Measurements from ENCODE around the gene LDLRAD3.
A peak's percentile ranks its signal among the peaks of the same experiment; 100 is the strongest.

LDLRAD3 gene

GRCh38 chr11:35927682-35928081, 16.2 kb upstream of the LDLRAD3 start:
- no peak for DNase-seq (ENCODE audit: low read depth in 2 of 2)

GRCh38 chr11:35928688-35929395, 15.0 kb upstream of the LDLRAD3 start:
- DNase-seq (ENCODE audit: low read depth in 2 of 2): no peak

DNA sequence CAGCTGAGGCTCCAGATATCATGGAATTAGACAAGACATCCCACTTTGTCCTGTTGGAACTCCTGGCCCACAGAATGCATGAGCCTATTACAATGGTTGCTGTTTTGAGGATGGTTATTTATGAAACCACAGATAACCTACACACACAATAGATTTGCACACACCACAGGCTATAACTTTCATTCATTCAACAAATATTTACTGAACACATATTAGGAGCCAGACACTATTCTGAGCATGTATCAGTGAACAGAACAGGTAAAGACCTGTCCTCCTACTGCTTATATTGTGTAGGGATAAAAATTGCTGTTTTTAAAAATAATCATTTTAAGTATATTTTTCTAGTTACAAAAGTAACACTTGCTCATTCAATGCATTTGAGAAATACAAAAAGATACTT, 13.4 kb upstream of the LDLRAD3 start:
- DNase-seq (ENCODE audit: low read depth in 2 of 2): no peak

- no peak for DNase-seq (ENCODE audit: low read depth in 2 of 2)
These were observed 11.7 kb upstream of the LDLRAD3 start for GRCh38 chr11:35932121-35932520.

DNA sequence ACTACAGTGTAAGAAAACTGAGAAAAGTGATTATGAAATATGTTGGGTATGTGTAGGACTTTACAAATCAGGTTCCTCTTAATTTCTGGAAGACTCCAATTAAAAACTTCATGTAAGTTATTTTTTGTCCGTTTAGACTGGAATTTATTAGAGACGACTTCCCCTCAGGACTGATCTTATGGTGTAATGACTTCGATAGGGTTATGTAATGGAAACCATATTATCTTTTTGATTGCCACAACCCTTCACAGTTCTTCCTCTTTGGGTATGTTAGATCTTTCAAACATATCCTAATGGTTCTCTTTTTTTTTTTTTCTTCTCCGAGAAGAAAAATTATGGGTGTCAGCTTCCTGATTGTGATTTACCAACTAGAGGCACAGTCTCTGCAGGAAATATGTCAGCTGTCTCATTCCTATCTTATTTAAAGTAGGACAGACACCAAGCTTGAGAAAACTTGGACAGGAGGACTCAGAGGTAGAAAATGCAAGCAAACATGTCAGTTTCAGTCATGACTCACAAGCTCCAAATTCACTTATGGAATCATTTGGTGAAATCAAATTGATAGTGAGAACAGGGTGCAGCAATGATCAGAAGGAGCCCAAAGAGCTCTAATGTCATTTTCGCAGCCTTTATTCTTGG, 11.1 kb upstream of the LDLRAD3 start:
- DNase-seq (ENCODE audit: low read depth in 2 of 2): no peak

DNA sequence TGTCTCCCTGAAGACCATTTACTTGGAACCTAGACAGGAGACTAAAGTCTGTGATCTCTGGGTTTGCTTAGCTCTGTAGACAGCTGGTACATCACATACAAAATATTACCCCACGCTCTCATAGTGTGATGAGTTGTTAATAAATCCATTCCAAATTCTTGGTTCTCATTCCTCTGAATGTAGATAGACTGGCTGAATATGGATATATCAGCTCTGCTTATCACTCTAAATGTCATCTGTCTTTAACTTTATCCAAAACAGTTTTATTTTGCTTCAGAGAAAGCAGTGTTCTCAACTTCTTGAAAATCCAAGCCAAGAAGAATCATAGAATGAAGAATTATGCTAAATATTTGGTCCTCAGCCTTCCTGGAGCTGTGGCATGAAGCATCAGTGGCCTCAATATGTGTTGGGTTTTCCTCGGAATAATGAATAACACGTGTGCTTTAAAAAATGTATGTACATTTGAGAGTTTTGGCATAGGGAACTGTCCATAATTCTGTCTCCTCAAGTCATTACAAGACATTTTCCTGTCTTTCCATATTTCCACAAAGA, 10.5 kb upstream of the LDLRAD3 start:
- DNase-seq (ENCODE audit: low read depth in 2 of 2): peak; percentile 53 to 63

- no peak for DNase-seq (ENCODE audit: low read depth in 2 of 2)
These were observed 9.6 kb upstream of the LDLRAD3 start for GRCh38 chr11:35934271-35934670.

DNA sequence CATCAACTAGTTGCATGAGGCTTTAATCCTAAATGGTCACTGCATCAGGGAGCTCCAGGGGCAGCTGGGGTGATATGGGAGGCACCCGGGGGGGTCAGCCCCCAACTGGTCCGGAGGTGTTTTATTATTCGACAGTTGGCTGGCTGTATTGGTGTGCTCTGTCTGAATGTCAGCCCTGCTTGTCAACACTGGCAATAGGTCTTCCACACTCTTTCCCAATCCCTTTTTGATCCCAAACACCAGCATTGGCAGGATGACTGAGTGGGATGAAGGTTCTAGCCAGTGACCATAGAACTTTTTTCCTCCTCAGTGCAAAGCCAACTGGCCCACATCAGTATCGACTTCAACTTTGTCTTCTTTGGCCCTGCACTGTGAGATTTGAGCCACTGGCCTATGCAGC, 8.9 kb upstream of the LDLRAD3 start:
- DNase-seq (ENCODE audit: low read depth in 2 of 2): no peak

DNA sequence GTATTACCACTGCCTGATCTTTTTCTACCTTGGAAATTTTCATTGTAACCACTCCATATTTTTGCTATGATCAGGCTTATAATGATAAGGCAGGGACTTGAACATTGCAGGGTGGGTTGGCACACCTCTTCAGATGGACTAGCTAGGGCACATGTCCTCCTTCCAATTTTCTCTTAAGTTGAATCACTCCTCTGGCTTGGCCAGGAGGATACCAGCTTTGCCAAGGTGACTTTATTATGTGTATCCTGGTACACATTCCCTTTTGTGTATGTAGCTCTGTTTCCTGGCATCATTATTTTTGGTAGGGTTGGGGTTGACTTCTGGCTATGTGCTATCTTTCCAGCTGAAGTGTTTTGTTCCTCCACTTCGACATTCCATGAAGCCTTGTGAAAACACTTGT, 8.5 kb upstream of the LDLRAD3 start:
- DNase-seq (ENCODE audit: low read depth in 2 of 2): no peak

- DNase-seq (ENCODE audit: low read depth in 2 of 2): no peak
These were observed 6.8 kb upstream of the LDLRAD3 start for GRCh38 chr11:35937111-35937510.

DNA sequence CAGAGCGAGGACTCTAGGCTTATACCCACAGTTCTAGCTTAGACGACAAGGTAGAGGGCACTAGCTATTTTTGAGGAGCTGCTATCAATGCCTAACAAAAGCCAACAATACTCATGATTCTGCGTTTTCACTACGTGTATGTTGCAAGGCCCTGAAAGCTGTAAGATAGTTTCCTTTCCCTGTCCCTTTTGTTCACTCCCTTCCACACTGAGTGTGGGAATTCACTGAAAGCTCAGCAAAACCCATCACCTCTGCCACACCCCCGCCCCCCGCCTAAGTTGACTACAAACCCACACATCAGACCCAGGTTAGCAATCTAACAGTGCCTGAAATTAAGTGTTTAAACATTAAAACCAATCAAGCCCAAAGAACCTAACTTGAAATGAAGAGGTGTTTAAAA, 6.2 kb upstream of the LDLRAD3 start:
- no peak for DNase-seq (ENCODE audit: low read depth in 2 of 2)

GRCh38 chr11:35938231-35938630, 5.6 kb upstream of the LDLRAD3 start:
- DNase-seq (ENCODE audit: low read depth in 2 of 2): no peak

DNA sequence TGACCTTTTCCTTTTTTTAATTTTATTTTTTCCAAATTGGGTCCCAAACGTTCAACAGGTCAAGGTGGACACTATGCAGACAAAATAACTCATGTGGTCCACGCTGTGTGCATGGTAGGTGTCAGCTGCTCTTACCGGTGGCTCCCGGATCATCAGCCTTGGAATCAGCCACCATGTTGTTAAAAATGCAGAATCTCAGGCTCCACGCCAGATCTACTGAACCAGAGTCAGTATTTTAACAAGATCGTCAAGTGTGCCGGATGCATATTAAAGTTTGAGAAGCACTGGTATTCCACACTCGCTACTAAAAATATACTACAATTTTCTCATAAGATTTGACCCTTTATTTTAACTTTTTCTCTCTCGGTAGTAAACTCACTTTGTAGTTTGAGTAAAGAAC, 553 bp upstream of the LDLRAD3 start:
- no peak for DNase-seq (ENCODE audit: low read depth in 2 of 2)

GRCh38 chr11:35944503-35945136, 758 bp downstream of the LDLRAD3 start:
- no peak for DNase-seq (ENCODE audit: low read depth in 2 of 2)

GRCh38 chr11:35945137-35945518, 1.3 kb downstream of the LDLRAD3 start:
- DNase-seq (ENCODE audit: low read depth in 2 of 2): no peak

- DNase-seq (ENCODE audit: low read depth in 2 of 2): no peak
These were observed 2.9 kb downstream of the LDLRAD3 start for GRCh38 chr11:35946766-35947165.

- no peak for DNase-seq (ENCODE audit: low read depth in 2 of 2)
These were observed 3.6 kb downstream of the LDLRAD3 start for GRCh38 chr11:35947437-35947836.

DNA sequence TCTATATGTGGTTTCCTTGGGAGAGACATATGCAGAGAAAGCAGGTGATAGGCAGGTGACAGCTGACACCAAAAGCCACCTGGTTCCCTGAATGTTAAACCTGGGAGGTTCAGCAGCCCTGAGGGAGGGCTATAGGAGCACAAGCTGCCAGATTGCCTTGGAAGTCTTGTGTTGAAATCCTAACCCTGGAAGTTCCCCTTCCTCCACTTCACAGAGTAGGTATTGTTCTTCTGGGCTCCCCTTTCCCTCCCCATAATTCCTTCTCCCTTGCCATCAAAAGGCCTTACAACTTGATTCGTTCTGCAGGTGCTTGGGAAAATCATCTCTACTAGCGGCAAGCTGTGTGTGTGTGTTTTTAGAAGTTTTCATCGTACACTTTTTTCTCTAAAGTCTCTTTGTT, 5.4 kb downstream of the LDLRAD3 start:
- DNase-seq (ENCODE audit: low read depth in 2 of 2): no peak

- DNase-seq (ENCODE audit: low read depth in 2 of 2): no peak
These were observed 6.2 kb downstream of the LDLRAD3 start for GRCh38 chr11:35950082-35950481.

DNA sequence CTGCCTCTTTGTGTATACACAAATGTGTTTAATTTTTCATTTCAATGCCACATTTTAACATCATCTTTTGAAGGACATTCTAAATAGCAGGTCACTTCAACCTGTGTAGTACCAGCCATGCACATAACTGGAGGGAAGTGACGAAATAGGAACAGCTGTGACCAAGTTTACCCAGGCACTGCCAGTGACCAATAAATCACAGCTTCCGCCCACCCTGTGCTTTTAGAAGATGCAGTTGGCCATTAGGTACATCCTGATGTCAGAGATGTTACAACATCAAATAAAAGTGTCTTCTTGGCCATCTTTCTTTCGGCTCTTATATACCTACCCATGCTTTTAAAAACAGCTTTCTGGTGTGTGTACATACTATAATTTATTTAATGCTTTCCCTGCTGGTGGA, 7.8 kb downstream of the LDLRAD3 start:
- DNase-seq (ENCODE audit: low read depth in 2 of 2): no peak

DNA sequence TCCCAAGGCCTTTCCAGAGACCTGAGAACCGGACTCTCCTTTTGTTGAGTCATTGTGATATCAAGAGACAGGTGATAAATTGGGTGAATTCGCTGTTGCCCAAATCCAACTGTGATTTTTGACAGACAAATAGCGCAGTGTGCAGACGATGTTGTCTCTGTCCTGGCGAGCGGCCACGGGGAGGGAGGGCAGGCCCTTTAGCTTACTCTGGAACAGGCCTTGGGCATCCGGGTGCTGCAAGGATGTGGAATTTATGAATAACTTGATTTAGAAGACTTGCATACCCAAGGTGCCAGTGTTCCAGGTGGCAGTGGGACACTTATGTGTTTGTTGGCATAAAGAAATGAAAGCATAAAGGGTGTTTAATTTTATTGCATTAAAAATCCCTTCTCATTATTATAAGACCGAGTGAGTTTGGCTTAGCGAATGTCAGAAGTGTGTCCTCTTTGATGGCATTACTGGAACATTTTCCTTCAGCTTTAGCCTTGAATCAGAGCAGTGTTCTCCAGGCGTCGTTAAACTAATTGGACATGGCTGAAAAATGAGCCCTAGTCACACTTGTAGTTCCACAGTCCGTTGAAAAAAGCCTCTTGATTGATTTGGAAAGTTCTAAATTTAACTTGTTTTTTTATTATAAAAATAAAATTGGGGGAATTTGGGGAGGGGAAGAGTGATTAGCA, 9.4 kb downstream of the LDLRAD3 start:
- no peak for DNase-seq (ENCODE audit: low read depth in 2 of 2)

- DNase-seq (ENCODE audit: low read depth in 2 of 2): no peak
These were observed 10.3 kb downstream of the LDLRAD3 start for GRCh38 chr11:35954205-35954604.
